Nephron progenitor cell (in vitro differentiated cells): ENCODE measurements around the gene VPS13D.
"Not testable (repeated sequence)": the region's sequence is repeated elsewhere in the genome, so short reads cannot be mapped to it uniquely, and the experiment has no call there.

Experiments
- DNase-seq: peaks from one replicate; pipeline ENCODE4 v3.0.0; 2021
- H3K27ac Mint-ChIP-seq: 2 replicates; pipeline ENCODE4 v1.8.0; 2021; ENCODE audit warnings: mild to moderate bottlenecking, moderate library complexity, mixed read lengths
- H3K27me3 Mint-ChIP-seq: 2 replicates; pipeline ENCODE4 v1.8.0; 2021; ENCODE audit warnings: mild to moderate bottlenecking, low read depth, mixed read lengths; ENCODE audit not compliant: poor library complexity
- H3K36me3 Mint-ChIP-seq: 2 replicates; pipeline ENCODE4 v1.8.0; 2021; ENCODE audit warnings: low read depth, mixed read lengths
- H3K4me1 Mint-ChIP-seq: 2 replicates; pipeline ENCODE4 v1.8.0; 2021; ENCODE audit warnings: mixed read lengths
- H3K4me3 Mint-ChIP-seq: 2 replicates; pipeline ENCODE4 v1.8.0; 2021; ENCODE audit warnings: mild to moderate bottlenecking, moderate library complexity, mixed read lengths
- H3K9me3 Mint-ChIP-seq: 2 replicates; pipeline ENCODE4 v1.8.0; 2021; ENCODE audit warnings: mild to moderate bottlenecking, moderate library complexity, mixed read lengths
- TF ChIP-seq, protein P1 (sequence below): fragments of 200-600 bp; sonication (generic); IDR thresholded peaks from 2 replicates; pipeline ENCODE4 v1.5.0; 2021; ENCODE audit warnings: antibody characterized with exemption

VPS13D gene

DNA sequence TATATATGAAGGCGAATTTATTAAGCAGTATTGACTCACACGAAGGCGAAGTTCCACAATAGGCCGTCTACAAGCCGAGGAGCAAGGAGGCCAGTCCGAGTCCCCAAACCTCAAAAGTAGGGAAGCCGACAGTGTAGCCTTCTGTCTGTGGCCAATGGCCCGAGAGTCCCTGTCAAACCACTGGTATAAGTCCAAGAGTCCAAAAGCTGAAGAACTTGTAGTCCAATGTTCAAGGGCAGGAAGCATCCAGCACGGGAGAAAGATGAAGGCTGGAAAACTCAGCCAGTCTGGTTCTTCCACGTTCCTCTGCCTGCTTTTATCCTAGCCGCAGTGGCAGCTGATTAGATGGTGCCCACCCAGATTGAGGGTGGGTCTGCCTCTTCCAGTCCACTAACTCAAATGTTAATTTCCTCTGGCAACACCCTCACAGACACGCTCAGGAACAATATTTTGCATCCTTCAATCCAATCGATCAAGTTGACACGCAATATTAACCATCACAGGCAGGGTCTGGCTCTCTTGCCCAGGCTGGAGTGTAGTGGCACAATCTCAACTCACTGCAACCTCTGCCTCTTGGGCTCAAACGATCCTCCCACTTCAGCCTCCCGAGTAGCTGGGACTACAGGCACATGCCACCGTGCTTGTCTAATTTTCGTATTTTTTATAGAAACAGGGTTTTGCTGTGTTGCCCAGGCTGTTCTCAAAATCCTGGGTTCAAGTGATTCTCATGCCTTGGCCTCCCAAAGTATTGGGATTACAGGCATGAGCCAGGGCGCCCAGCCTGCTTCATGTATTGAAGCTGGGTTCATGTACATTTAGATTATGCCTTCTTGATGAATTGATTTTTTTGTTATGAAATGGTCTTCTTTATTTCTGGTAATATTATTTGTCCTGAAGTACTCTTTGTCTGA is 302.8 kb downstream of the VPS13D start:
- Mint-ChIP-seq H3K4me3 (no peak overlapping the region), H3K4me1 (peaks cover 40% of the 10 kb centered on the region)

DNA sequence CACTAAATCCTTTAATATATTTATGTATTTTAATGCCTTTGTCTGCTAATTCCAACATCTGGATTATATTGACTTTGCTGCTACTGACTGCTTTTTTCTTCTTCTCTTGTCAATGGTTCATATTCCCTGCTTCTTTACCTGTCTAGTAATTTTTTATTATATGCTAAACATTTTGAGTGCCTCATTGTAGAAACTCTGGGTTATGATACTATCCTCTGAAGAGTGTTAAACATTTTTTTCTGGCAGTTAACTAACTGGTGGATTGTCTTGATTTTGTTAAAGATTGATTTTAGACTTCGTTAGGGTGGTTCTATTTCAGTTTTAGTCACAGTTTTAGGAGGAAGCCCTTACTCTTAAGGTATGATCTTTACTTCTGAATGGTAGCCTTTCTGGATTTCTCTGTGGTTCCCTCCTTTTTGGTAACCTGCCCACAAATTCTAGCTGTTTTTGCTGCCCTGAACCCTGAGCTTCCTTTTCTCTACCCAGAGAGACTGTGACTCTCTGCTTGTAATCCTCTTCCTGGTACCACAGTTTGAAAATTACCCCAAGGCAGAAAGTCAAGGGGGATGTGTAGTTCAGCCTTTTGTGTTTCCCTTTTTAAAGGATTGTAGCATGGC is 306.3 kb downstream of the VPS13D start:
- Mint-ChIP-seq H3K36me3 (peaks cover 22% of the 10 kb centered on the region), H3K9me3 (peaks cover 27% of the 10 kb centered on the region), H3K4me1 (peaks cover 56% of the 10 kb centered on the region), H3K27ac (no peak overlapping the region), H3K4me3 (no peak overlapping the region), H3K27me3 (peaks cover 23% of the 10 kb centered on the region)
- DNase-seq = no peak
- TF ChIP-seq, protein P1, sequence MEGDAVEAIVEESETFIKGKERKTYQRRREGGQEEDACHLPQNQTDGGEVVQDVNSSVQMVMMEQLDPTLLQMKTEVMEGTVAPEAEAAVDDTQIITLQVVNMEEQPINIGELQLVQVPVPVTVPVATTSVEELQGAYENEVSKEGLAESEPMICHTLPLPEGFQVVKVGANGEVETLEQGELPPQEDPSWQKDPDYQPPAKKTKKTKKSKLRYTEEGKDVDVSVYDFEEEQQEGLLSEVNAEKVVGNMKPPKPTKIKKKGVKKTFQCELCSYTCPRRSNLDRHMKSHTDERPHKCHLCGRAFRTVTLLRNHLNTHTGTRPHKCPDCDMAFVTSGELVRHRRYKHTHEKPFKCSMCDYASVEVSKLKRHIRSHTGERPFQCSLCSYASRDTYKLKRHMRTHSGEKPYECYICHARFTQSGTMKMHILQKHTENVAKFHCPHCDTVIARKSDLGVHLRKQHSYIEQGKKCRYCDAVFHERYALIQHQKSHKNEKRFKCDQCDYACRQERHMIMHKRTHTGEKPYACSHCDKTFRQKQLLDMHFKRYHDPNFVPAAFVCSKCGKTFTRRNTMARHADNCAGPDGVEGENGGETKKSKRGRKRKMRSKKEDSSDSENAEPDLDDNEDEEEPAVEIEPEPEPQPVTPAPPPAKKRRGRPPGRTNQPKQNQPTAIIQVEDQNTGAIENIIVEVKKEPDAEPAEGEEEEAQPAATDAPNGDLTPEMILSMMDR = no peak

More for the DNA sequence above, 302.8 kb downstream of the VPS13D start:
- Mint-ChIP-seq H3K36me3 (peaks cover 22% of the 10 kb centered on the region), H3K27ac (peak overlapping the region; percentile 26), H3K9me3 (peaks cover 26% of the 10 kb centered on the region), H3K27me3 (peaks cover 23% of the 10 kb centered on the region)
- TF ChIP-seq, protein P1 = no peak
- DNase-seq = no peak

DNA sequence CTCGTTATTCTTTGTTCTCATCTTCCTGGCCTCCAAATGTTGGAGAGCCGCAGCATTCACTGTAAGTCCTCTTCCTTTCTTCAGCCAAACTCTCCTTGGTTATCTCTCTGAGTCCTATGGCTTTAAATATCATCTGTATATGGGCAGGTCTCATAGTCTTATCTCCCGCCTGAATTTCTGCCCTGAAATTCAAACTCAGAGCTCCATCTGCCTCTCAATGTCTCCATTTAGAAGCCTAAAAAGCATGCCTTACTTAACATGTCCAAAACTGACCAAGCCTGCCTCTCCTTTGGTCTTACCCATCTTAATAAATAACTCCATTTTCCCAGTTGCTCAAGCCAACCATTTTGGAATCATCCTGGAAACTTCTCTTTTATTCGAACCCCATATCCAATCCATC is 307.5 kb downstream of the VPS13D start:
- Mint-ChIP-seq H3K27ac (no peak overlapping the region), H3K27me3 (peaks cover 23% of the 10 kb centered on the region), H3K36me3 (peaks cover 22% of the 10 kb centered on the region), H3K9me3 (peaks cover 27% of the 10 kb centered on the region), H3K4me1 (peaks cover 56% of the 10 kb centered on the region), H3K4me3 (no peak overlapping the region)
- no peak for DNase-seq
- TF ChIP-seq, protein P1 = no peak

DNA sequence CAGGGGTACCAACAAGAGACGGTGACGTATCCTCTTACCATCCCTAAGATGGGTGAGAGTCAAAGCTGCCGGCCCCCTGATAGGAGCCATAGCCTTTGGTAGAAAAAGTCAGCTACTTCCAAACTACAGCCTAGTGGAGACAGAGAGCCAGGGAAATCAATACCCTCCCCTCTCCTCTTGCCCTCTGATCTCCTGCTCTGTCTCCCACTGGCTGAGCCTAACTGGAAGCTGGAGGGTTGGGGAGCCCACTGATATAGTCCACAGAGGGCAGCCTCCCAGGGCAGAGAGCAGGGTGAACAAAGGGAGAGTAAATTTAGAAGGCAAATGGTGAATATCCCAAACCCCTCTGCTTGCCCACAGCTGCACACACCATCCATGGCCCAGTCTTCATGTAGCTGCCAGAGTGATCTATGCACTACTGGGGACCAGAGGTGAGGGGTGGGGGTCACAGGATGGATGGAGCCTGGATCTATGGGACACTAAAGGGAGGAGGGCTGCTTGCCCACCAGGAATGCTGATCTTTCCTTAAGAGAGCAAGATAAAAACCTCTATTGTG is 308.2 kb downstream of the VPS13D start:
- peaks cover 22% of the 10 kb centered on the region for H3K36me3 Mint-ChIP-seq
- DNase-seq = no peak
- H3K27ac Mint-ChIP-seq = no peak overlapping the region
- TF ChIP-seq, protein P1 = no peak
- peaks cover 27% of the 10 kb centered on the region for H3K9me3 Mint-ChIP-seq
- peaks cover 20% of the 10 kb centered on the region for H3K27me3 Mint-ChIP-seq
- H3K4me3 Mint-ChIP-seq = no peak overlapping the region
- peaks cover 63% of the 10 kb centered on the region for H3K4me1 Mint-ChIP-seq

DNA sequence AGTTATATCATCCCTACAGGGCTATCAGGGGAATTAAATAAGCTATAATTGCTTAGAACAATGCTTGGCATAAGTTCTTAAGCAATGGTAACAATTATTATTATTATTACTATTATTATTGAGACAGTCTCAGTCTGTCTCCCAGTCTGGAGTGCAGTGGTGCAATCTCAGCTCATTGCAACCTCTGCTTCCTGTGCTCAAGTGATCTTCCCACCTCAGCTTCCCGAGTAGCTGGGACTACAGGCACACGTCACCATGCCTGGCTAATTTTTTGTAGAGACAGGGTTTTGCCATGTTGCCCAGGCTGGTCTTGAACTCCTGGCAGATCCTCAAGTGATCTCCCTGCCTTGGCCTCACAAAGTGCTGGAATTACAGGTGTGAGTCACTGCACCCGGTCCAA is 308.7 kb downstream of the VPS13D start:
- not testable (repeated sequence) for H3K4me3 Mint-ChIP-seq, DNase-seq, H3K27ac Mint-ChIP-seq
- H3K9me3 Mint-ChIP-seq = peaks cover 27% of the 10 kb centered on the region
- peaks cover 21% of the 10 kb centered on the region for H3K27me3 Mint-ChIP-seq
- peaks cover 61% of the 10 kb centered on the region for H3K4me1 Mint-ChIP-seq
- H3K36me3 Mint-ChIP-seq = peaks cover 22% of the 10 kb centered on the region

DNA sequence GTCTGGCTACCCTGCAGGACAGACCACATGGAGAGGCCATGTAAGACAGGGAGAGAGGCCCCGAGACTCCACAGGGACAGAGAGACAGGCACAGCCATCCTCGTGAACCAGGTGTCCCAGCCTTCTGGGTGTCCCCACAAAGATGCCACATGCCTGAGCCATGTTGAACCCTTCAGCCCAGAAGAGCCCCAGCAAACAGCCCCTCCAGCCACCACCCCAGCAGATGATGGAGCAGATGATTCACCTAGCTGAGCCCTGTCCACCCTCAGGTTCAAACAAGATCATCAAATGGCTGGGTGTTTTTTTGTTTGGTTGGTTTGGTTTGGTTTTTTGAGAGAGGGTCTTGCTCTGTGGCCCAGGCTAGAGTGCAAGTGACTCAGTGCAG is 309.5 kb downstream of the VPS13D start:
- no peak overlapping the region for H3K27ac Mint-ChIP-seq
- DNase-seq = no peak
- peaks cover 22% of the 10 kb centered on the region for H3K36me3 Mint-ChIP-seq
- peaks cover 23% of the 10 kb centered on the region for H3K27me3 Mint-ChIP-seq
- H3K9me3 Mint-ChIP-seq = peaks cover 27% of the 10 kb centered on the region
- peaks cover 65% of the 10 kb centered on the region for H3K4me1 Mint-ChIP-seq
- no peak overlapping the region for H3K4me3 Mint-ChIP-seq
- TF ChIP-seq, protein P1 = no peak
